SK-N-SH (cell line): ENCODE data around the gene CAMK2N1.

Experiments used
- CHD2 ChIP-seq: fragments of 150-350 bp; IDR thresholded peaks from 2 replicates; pipeline ENCODE4 v1.6.1; 2018; ENCODE audit warnings: low read length; ENCODE audit not compliant: partially characterized antibody
- CTCF ChIP-seq: fragments of 200-600 bp; sonication (generic); IDR thresholded peaks from 2 replicates; pipeline ENCODE4 v1.6.1; 2017; ENCODE audit warnings: antibody characterized with exemption, mild to moderate bottlenecking, moderate library complexity
- FOXJ3 ChIP-seq: sonication (generic); formaldehyde crosslinking; IDR thresholded peaks from 2 replicates; pipeline ENCODE4 v1.5.1; 2020; ENCODE audit warnings: mild to moderate bottlenecking, missing genetic modification reagents
- MXI1 ChIP-seq: IDR thresholded peaks from 2 replicates; pipeline ENCODE4 v1.6.1; 2012; ENCODE audit warnings: mild to moderate bottlenecking, low read depth, low read length, improper control_type of control experiment
- RAD21 ChIP-seq: IDR thresholded peaks from 2 replicates; pipeline ENCODE4 v1.6.1; 2012; ENCODE audit warnings: mild to moderate bottlenecking, low read length
- REST ChIP-seq: IDR thresholded peaks from 2 replicates; pipeline ENCODE4 v1.6.1; 2012; ENCODE audit warnings: mild to moderate bottlenecking, low read depth, low read length, moderate library complexity
- SIN3A ChIP-seq: IDR thresholded peaks from 2 replicates; pipeline ENCODE4 v1.6.1; 2012; ENCODE audit warnings: low read depth, mild to moderate bottlenecking, low read length, moderate library complexity, borderline replicate concordance
- SMC3 ChIP-seq: IDR thresholded peaks from 2 replicates; pipeline ENCODE4 v1.6.1; 2012; ENCODE audit warnings: low read depth, low read length, improper control_type of control experiment
- USF2 ChIP-seq: fragments of 150-350 bp; IDR thresholded peaks from 2 replicates; pipeline ENCODE4 v1.6.1; 2017; ENCODE audit warnings: antibody characterized with exemption, low read length, low read depth, borderline replicate concordance
- YY1 ChIP-seq: IDR thresholded peaks from 2 replicates; pipeline ENCODE4 v1.4.0; 2012; ENCODE audit warnings: low read depth, mild to moderate bottlenecking

- no peak for TF ChIP-seq REST
- no peak for TF ChIP-seq CTCF
- TF ChIP-seq SMC3, result no peak
- no peak for TF ChIP-seq MXI1
- TF ChIP-seq CHD2, result no peak
- TF ChIP-seq SIN3A, result no peak
- no peak for TF ChIP-seq USF2
- TF ChIP-seq YY1, result no peak
- TF ChIP-seq RAD21, result no peak
- TF ChIP-seq FOXJ3 (CRISPR knock-in tag), result no peak
Measured at GRCh38 chr1:20462397-20462796, 23.6 kb downstream of the CAMK2N1 start.
